Liver (tissue), 9 donors: ENCODE data around the gene MRPS35. TPM values are rescaled to one million over a fixed set of nuclear protein-coding genes. Genes with fewer than 3 reads are reported as not detected.

ENCODE experiments used
- DNase-seq: peaks from one replicate; pipeline ENCODE4 v3.0.0-alpha.2; 2017; ENCODE audit warnings: low spot score
- H3K27ac ChIP-seq, 2 donors: one replicate each; pipeline ENCODE4 v1.7.0; 2013; ENCODE audit warnings: inconsistent platforms in 2 of 2, low read length in 2 of 2, control low read depth in 1 of 2, low read depth in 1 of 2, mild to moderate bottlenecking in 1 of 2
- H3K27me3 ChIP-seq, 4 donors: one replicate each; pipeline versions ENCODE4 v1.6.1 to v1.7.0; 2013; ENCODE audit warnings: low read length in 3 of 4, inconsistent platforms in 1 of 4, mild to moderate bottlenecking in 1 of 4, moderate library complexity in 1 of 4; ENCODE audit not compliant: control insufficient read depth in 4 of 4, insufficient read depth in 4 of 4
- H3K36me3 ChIP-seq, 4 donors: one replicate each; pipeline versions ENCODE4 v1.6.1 to v1.7.0; 2013; ENCODE audit warnings: low read length in 3 of 4, mild to moderate bottlenecking in 3 of 4, low read depth in 1 of 4, moderate library complexity in 1 of 4; ENCODE audit not compliant: control insufficient read depth in 4 of 4, insufficient read depth in 3 of 4
- H3K4me1 ChIP-seq, 4 donors: one replicate each; pipeline versions ENCODE4 v1.6.1 to v1.7.0; 2013; ENCODE audit warnings: low read length in 3 of 4, mild to moderate bottlenecking in 3 of 4, moderate library complexity in 1 of 4; ENCODE audit not compliant: control insufficient read depth in 4 of 4, insufficient read depth in 4 of 4
- H3K4me3 ChIP-seq, 3 donors: one replicate each; pipeline versions ENCODE4 v1.6.1 to v1.7.0; 2013; ENCODE audit warnings: low read length in 3 of 3, control low read depth in 1 of 3, low read depth in 1 of 3, mild to moderate bottlenecking in 1 of 3
- H3K9ac ChIP-seq, 2 donors: one replicate each; pipeline ENCODE4 v1.7.0; 2013; ENCODE audit warnings: low read length in 2 of 2, mild to moderate bottlenecking in 2 of 2, moderate library complexity in 2 of 2, control low read depth in 1 of 2, low read depth in 1 of 2
- H3K9me3 ChIP-seq, 4 donors: one replicate each; pipeline versions ENCODE4 v1.6.1 to v1.7.0; 2013; ENCODE audit warnings: low read length in 3 of 4; ENCODE audit not compliant: control insufficient read depth in 4 of 4
- ATF3 ChIP-seq: IDR thresholded peaks from 2 replicates; pipeline ENCODE4 v1.6.1; 2016; ENCODE audit warnings: antibody characterized with exemption
- CTCF ChIP-seq: fragments of 150-350 bp; IDR thresholded peaks from 2 replicates; pipeline ENCODE4 v1.5.1; 2017; ENCODE audit warnings: improper control_type of control experiment, low read depth, low read length; ENCODE audit not compliant: missing input control
- EGR1 ChIP-seq, 2 donors: IDR thresholded peaks; 2 replicates each; pipeline ENCODE4 v1.6.1; 2016 to 2018; ENCODE audit warnings: antibody characterized with exemption in 2 of 2, low read depth in 2 of 2
- FOXA1 ChIP-seq: IDR thresholded peaks from 2 replicates; pipeline ENCODE4 v1.6.1; 2016; ENCODE audit warnings: antibody characterized with exemption
- FOXA2 ChIP-seq: IDR thresholded peaks from 2 replicates; pipeline ENCODE4 v1.6.1; 2016; ENCODE audit warnings: antibody characterized with exemption
- GABPA ChIP-seq, 2 donors: IDR thresholded peaks in 1 of 2; conservative IDR thresholded peaks in 1 of 2; 2 replicates each; pipeline ENCODE4 v1.6.1; 2016; ENCODE audit warnings: antibody characterized with exemption in 2 of 2, mild to moderate bottlenecking in 1 of 2, moderate library complexity in 1 of 2
- HNF4A ChIP-seq, 2 donors: conservative IDR thresholded peaks; 2 replicates each; pipeline ENCODE4 v1.6.1; 2016; ENCODE audit warnings: antibody characterized with exemption in 2 of 2, mild to moderate bottlenecking in 2 of 2
- HNF4G ChIP-seq: IDR thresholded peaks from 2 replicates; pipeline ENCODE4 v1.6.1; 2016; ENCODE audit warnings: antibody characterized with exemption
- JUND ChIP-seq, 2 donors: IDR thresholded peaks; 2 replicates each; pipeline ENCODE4 v1.6.1; 2016; ENCODE audit warnings: antibody characterized with exemption in 2 of 2
- MAX ChIP-seq: IDR thresholded peaks from 2 replicates; pipeline ENCODE4 v1.6.1; 2016; ENCODE audit warnings: antibody characterized with exemption
- NR2F2 ChIP-seq: IDR thresholded peaks from 2 replicates; pipeline ENCODE4 v1.6.1; 2016; ENCODE audit warnings: antibody characterized with exemption
- RAD21 ChIP-seq, 2 donors: IDR thresholded peaks; 2 replicates each; pipeline ENCODE4 v1.6.1; 2016; ENCODE audit warnings: antibody characterized with exemption in 2 of 2, mild to moderate bottlenecking in 2 of 2
- REST ChIP-seq: IDR thresholded peaks from 2 replicates; pipeline ENCODE4 v1.6.1; 2016; ENCODE audit warnings: antibody characterized with exemption, mild to moderate bottlenecking
- RXRA ChIP-seq, 2 donors: IDR thresholded peaks; 2 replicates each; pipeline ENCODE4 v1.6.1; 2017 to 2018; ENCODE audit warnings: antibody characterized with exemption in 2 of 2, mild to moderate bottlenecking in 1 of 2
- SP1 ChIP-seq: IDR thresholded peaks from 2 replicates; pipeline ENCODE4 v1.6.1; 2018; ENCODE audit warnings: antibody characterized with exemption, mild to moderate bottlenecking
- TAF1 ChIP-seq: conservative IDR thresholded peaks from 2 replicates; pipeline ENCODE4 v1.6.1; 2016; ENCODE audit warnings: antibody characterized with exemption, mild to moderate bottlenecking
- YY1 ChIP-seq: IDR thresholded peaks from 2 replicates; pipeline ENCODE4 v1.6.1; 2016; ENCODE audit warnings: antibody characterized with exemption, mild to moderate bottlenecking
- ZBTB33 ChIP-seq: IDR thresholded peaks from 2 replicates; pipeline ENCODE4 v1.6.1; 2016; ENCODE audit warnings: antibody characterized with exemption
- WGBS: extraction: QIAGEN DNeasy Blood & Tissue Kit; methylation state at CpG from one replicate; pipeline ENCODE4 v1.1.7; 2013; 5-methylcytosine and 5-hydroxymethylcytosine counted together
- polyA plus RNA-seq, 2 donors: library from polyadenylated mRNA; stranded (reverse) in 1 of 2; unstranded in 1 of 2; fragments of 200-250 nt in 1 of 2; fragments of >200 nt in 1 of 2; fragmentation: Nextera tagmentation in 1 of 2; extraction: Ambion mirVana in 1 of 2; gene quantifications; one replicate each; pipeline versions ENCODE4 v1.2.1 to v1.2.3, GENCODE V29; 2013 to 2015
- total RNA-seq, 2 donors: library from RNA; depleted of rRNA; stranded (reverse); fragments of >200 nt; gene quantifications; one replicate each; pipeline ENCODE4 v1.2.3, GENCODE V29; 2014
- donor health status: healthy.
- donor health status: healthy.
- donor health status: healthy.
- donor health status: healthy.
- donor health status: healthy.

Gene MRPS35
- total and polyA plus RNA-seq, 4 donors = 27.4 to 64.3 (median 49.4) TPM

- peaks cover 0 to 9% (median 3%) of the 10 kb centered on the region in 4 donors for H3K36me3 ChIP-seq
- H3K9me3 ChIP-seq = no peaks in the 10 kb centered on the region
- H3K27ac ChIP-seq = no peak overlapping the region
- H3K4me3 ChIP-seq = no peak overlapping the region
- peaks cover 3 to 18% (median 4%) of the 10 kb centered on the region in 4 donors for H3K4me1 ChIP-seq
- WGBS = 30% methylated on average over 3 of the region's 3 CpGs
- no peak for DNase-seq
- no peaks in the 10 kb centered on the region for H3K27me3 ChIP-seq
- H3K9ac ChIP-seq = no peak overlapping the region
- TF ChIP-seq ATF3 (no peak), RXRA (IDR thresholded peaks at IDR 0.05) (peak; percentile 78 to 89), ZBTB33 (peak; percentile 58), CTCF (no peak), HNF4G (peak; percentile 79), EGR1 (IDR thresholded peaks at IDR 0.05; ENCODE audit: low read depth in 2 of 2) (peak in 1 of 2 donors; percentile 20), REST (peak; percentile 34), RAD21 (IDR thresholded peaks at IDR 0.05) (peak in 1 of 2 donors; percentile 12), SP1 (peak; percentile 68), FOXA2 (peak; percentile 44), GABPA (IDR thresholded peaks at IDR 0.05 in 1 of 2, conservative IDR thresholded peaks at IDR 0.05 in 1 of 2) (peak in 1 of 2 donors; percentile 17), FOXA1 (no peak), TAF1 (no peak), JUND (IDR thresholded peaks at IDR 0.05) (peak; percentile 34 to 52), NR2F2 (peak; percentile 29), MAX (peak; percentile 80), YY1 (no peak), HNF4A (conservative IDR thresholded peaks at IDR 0.05) (peak; percentile 94 to 96)
Observed at GRCh38 chr12:27754795-27755194, 44.2 kb downstream of the MRPS35 start.
